Heart left ventricle (tissue), 16 donors: Measurements from ENCODE around the gene OR6K6. TPM values are rescaled to one million over a fixed set of nuclear protein-coding genes. Genes with fewer than 3 reads are reported as not detected.

ENCODE experiments used
- ATAC-seq, 4 donors: fragments of 200-7000 bp; cut with Tn5 transposase; one replicate each; pipeline ENCODE4 v1.9.1; 2020 to 2022; ENCODE audit warnings: moderate library complexity in 4 of 4, mild to moderate bottlenecking in 3 of 4, moderate number of reproducible peaks in 1 of 4
- DNase-seq, 5 donors: peaks; one replicate each; pipeline ENCODE4 v3.0.0-alpha.2; 2020
- H3K27ac ChIP-seq, 12 donors: fragments of 200-600 bp; sonication (generic) in 4 of 12; one replicate each; pipeline versions ENCODE4 v1.5.0 to v1.8.0; 2016 to 2022; ENCODE audit warnings: mild to moderate bottlenecking in 2 of 12
- H3K27me3 ChIP-seq, 9 donors: fragments of 200-600 bp; sonication (generic) in 2 of 9; one replicate each; pipeline versions ENCODE4 v1.5.1 to v1.8.0; 2016 to 2022; ENCODE audit warnings: mild to moderate bottlenecking in 3 of 9
- H3K36me3 ChIP-seq, 9 donors: fragments of 200-600 bp; sonication (generic) in 2 of 9; one replicate each; pipeline versions ENCODE4 v1.5.0 to v1.8.0; 2018 to 2022; ENCODE audit warnings: mild to moderate bottlenecking in 2 of 9
- H3K4me1 ChIP-seq, 12 donors: fragments of 200-600 bp; sonication (generic) in 4 of 12; one replicate each; pipeline versions ENCODE4 v1.5.0 to v1.8.0; 2016 to 2022; ENCODE audit warnings: mild to moderate bottlenecking in 3 of 12
- H3K4me3 ChIP-seq, 12 donors: fragments of 200-600 bp; sonication (generic) in 4 of 12; one replicate each; pipeline versions ENCODE4 v1.5.0 to v1.8.0; 2017 to 2022; ENCODE audit warnings: mild to moderate bottlenecking in 9 of 12, moderate library complexity in 4 of 12
- H3K9me3 ChIP-seq, 12 donors: fragments of 200-600 bp; sonication (generic) in 4 of 12; one replicate each; pipeline versions ENCODE4 v1.5.0 to v1.8.0; 2016 to 2022; ENCODE audit warnings: mild to moderate bottlenecking in 1 of 12
- CTCF ChIP-seq, 12 donors: fragments of 200-600 bp; sonication (generic) in 4 of 12; IDR thresholded peaks; one replicate each; pipeline versions ENCODE4 v1.5.0 to v1.8.0; 2018 to 2022; ENCODE audit warnings: antibody characterized with exemption in 12 of 12, mild to moderate bottlenecking in 5 of 12
- POLR2A ChIP-seq, 2 donors: fragments of 450-650 bp; IDR thresholded peaks; one replicate each; pipeline ENCODE4 v1.6.1; 2017; ENCODE audit warnings: antibody characterized with exemption in 2 of 2, mild to moderate bottlenecking in 2 of 2, moderate library complexity in 2 of 2
- WGBS, 4 donors: extraction: QIAGEN DNeasy Blood & Tissue Kit in 2 of 4; methylation state at CpG; one replicate each; pipeline versions ENCODE4 v1.1.5 to v1.1.7; 2013 to 2018; 5-methylcytosine and 5-hydroxymethylcytosine counted together
- intact Hi-C, 10 donors: fragments of 100-400 bp; cut with DNase I; formaldehyde crosslinking; loops; one replicate each; pipeline versions ENCODE4 v1.11.1 to v1.14.2; 2022
- polyA plus RNA-seq, 2 donors: library from polyadenylated mRNA; stranded (reverse); fragments of 200-250 nt; gene quantifications; one replicate each; pipeline ENCODE4 v1.2.3, GENCODE V29; 2013
- total RNA-seq, 9 donors: library from RNA; depleted of rRNA in 2 of 9; stranded (reverse); fragments of >200 nt in 2 of 9; fragmentation: NEBNext Ultra II Directional in 3 of 9; extraction: Animal tissue kit (Norgen Biotek cat#: 25700) in 3 of 9; gene quantifications; one replicate each; pipeline versions ENCODE4 v1.1.0 to v1.2.4, GENCODE V29; 2016 to 2023
- donor health status: ischemic (EF 13 %, LVEDD 7.1; RV severe dilation, severe dysfunction).
- donor health status: healthy with polysubstance abuse.
- donor health status: DM: no; HTN: yes; CAD: no.
- donor health status: DM: no; HTN: no; CAD: no.
- donor health status: ischemic (EF 25% LVEDD 6.9; RV normal size, moderate dysfunction).
- donor health status: ischemic (EF 25% LVEDD 5.7; RV mildly dilated, moderate dysfunction).
- donor health status: healthy.
- donor health status: DM: yes; HTN: yes; CAD: no.
- donor health status: ischemic (EF 35%, LVEDD 5.7; RV mildly dilated, moderate dysfunction).
- donor health status: nonischemic (EF 11% LVEDD 7.7; RV severe dilation, severe dysfunction).
- donor health status: DM: yes; HTN: yes; CAD: no.
- donor health status: PGD.
- donor health status: ischemic (EF 29% LVEDD 5.4; RV normal size, mild dysfunction).
- donor health status: nonischemic (EF 23%, LVEDD 6.1; RV moderate dilation, normal function).

OR6K6 gene
- total and polyA plus RNA-seq, 11 donors: not detected

- peaks cover 0 to 31% (median 0%) of the 10 kb centered on the region in 12 donors for H3K4me1 ChIP-seq
- H3K27me3 ChIP-seq: peaks cover 0 to 15% (median 0%) of the 10 kb centered on the region in 9 donors
- DNase-seq: no peak
- peak overlapping the region in 1 of 12 donors; percentile 76 for H3K27ac ChIP-seq
- H3K9me3 ChIP-seq: no peaks in the 10 kb centered on the region
- H3K4me3 ChIP-seq: no peak overlapping the region
- TF ChIP-seq CTCF (IDR thresholded peaks at IDR 0.05): no peak
- no peak for TF ChIP-seq POLR2A (IDR thresholded peaks at IDR 0.05)
- no peaks in the 10 kb centered on the region for H3K36me3 ChIP-seq
- intact Hi-C loops: no loop called here
- no peak for ATAC-seq
- 83 to 85% (median 83%) methylated on average over 4 of the region's 4 CpGs for WGBS, 4 donors
Measured at GRCh38 chr1:158799689-158800088, 45.2 kb downstream of the OR6K6 start.

- peaks cover 0 to 31% (median 0%) of the 10 kb centered on the region in 12 donors for H3K4me1 ChIP-seq
- H3K27me3 ChIP-seq: peaks cover 0 to 14% (median 0%) of the 10 kb centered on the region in 9 donors
- DNase-seq: no peak
- H3K27ac ChIP-seq: peak overlapping the region in 1 of 12 donors; percentile 76
- 86 to 91% (median 89%) methylated on average over 2 of the region's 2 CpGs for WGBS, 4 donors
- no peaks in the 10 kb centered on the region for H3K9me3 ChIP-seq
- intact Hi-C loops: no loop called here
- no peak overlapping the region for H3K4me3 ChIP-seq
- no peaks in the 10 kb centered on the region for H3K36me3 ChIP-seq
- TF ChIP-seq CTCF (IDR thresholded peaks at IDR 0.05): no peak
- no peak for TF ChIP-seq POLR2A (IDR thresholded peaks at IDR 0.05)
- no peak for ATAC-seq
Measured at GRCh38 chr1:158800526-158800925, 46.0 kb downstream of the OR6K6 start.

- peaks cover 0 to 31% (median 0%) of the 10 kb centered on the region in 12 donors for H3K4me1 ChIP-seq
- intact Hi-C loops: no loop called here
- no peaks in the 10 kb centered on the region for H3K36me3 ChIP-seq
- H3K27ac ChIP-seq: peak overlapping the region in 1 of 12 donors; percentile 76
- no peaks in the 10 kb centered on the region for H3K9me3 ChIP-seq
- peaks cover 0 to 11% (median 0%) of the 10 kb centered on the region in 9 donors for H3K27me3 ChIP-seq
- WGBS, 4 donors: 88 to 98% (median 91%) methylated on average over 1 of the region's 1 CpG
- no peak overlapping the region for H3K4me3 ChIP-seq
- DNase-seq (no peak), ATAC-seq (no peak)
- TF ChIP-seq CTCF (IDR thresholded peaks at IDR 0.05) (no peak), POLR2A (IDR thresholded peaks at IDR 0.05) (no peak)
Measured at GRCh38 chr1:158801396-158801795, 46.9 kb downstream of the OR6K6 start.

- ATAC-seq (no peak), DNase-seq (no peak)
- no peaks in the 10 kb centered on the region for H3K36me3 ChIP-seq
- TF ChIP-seq POLR2A (IDR thresholded peaks at IDR 0.05) (no peak), CTCF (IDR thresholded peaks at IDR 0.05) (no peak)
- peaks cover 0 to 4% (median 0%) of the 10 kb centered on the region in 9 donors for H3K27me3 ChIP-seq
- H3K4me1 ChIP-seq: peaks cover 0 to 36% (median 0%) of the 10 kb centered on the region in 12 donors
- intact Hi-C loops: no loop called here
- 90 to 96% (median 92%) methylated on average over 1 of the region's 1 CpG for WGBS, 4 donors
- no peaks in the 10 kb centered on the region for H3K9me3 ChIP-seq
- H3K4me3 ChIP-seq: no peak overlapping the region
- H3K27ac ChIP-seq: no peak overlapping the region
Measured at GRCh38 chr1:158803678-158804077, 49.2 kb downstream of the OR6K6 start.

Other genes starting within 250 kb of the OR6K6 start
- not detected for gene OR6Y1, start 200.3 kb upstream of the OR6K6 start, total RNA-seq
- not detected for gene OR6Y1, start 200.3 kb upstream of the OR6K6 start, polyA plus RNA-seq
- not detected for gene OR6P1, start 184.1 kb upstream of the OR6K6 start, total RNA-seq
- gene OR6P1, start 184.1 kb upstream of the OR6K6 start, polyA plus RNA-seq: not detected
- gene OR10X1, start 174.8 kb upstream of the OR6K6 start, total RNA-seq: not detected
- gene OR10X1, start 174.8 kb upstream of the OR6K6 start, polyA plus RNA-seq: not detected
- not detected for gene OR10Z1, start 149.5 kb upstream of the OR6K6 start, total RNA-seq
- not detected for gene OR10Z1, start 149.5 kb upstream of the OR6K6 start, polyA plus RNA-seq
- gene SPTA1, start 68.0 kb upstream of the OR6K6 start, total RNA-seq: under 1 TPM in 4 of 9 donors, not detected in 5; 0.08 to 0.99 (median 0.28) TPM
- under 1 TPM; 0.06 to 0.19 TPM for gene SPTA1, start 68.0 kb upstream of the OR6K6 start, polyA plus RNA-seq
- gene OR6K2, start 54.1 kb upstream of the OR6K6 start, total RNA-seq: not detected
- not detected for gene OR6K2, start 54.1 kb upstream of the OR6K6 start, polyA plus RNA-seq
- not detected for gene OR6K3, start 34.0 kb upstream of the OR6K6 start, total RNA-seq
- not detected for gene OR6K3, start 34.0 kb upstream of the OR6K6 start, polyA plus RNA-seq
- gene OR6N1, start 17.5 kb downstream of the OR6K6 start, total RNA-seq: not detected
- gene OR6N1, start 17.5 kb downstream of the OR6K6 start, polyA plus RNA-seq: not detected
- gene OR6N2, start 26.5 kb downstream of the OR6K6 start, total RNA-seq: not detected
- gene OR6N2, start 26.5 kb downstream of the OR6K6 start, polyA plus RNA-seq: not detected
- 10 to 100 TPM in 2 of 9 donors, 1 to 10 TPM in 7; 1.6 to 38.0 (median 3.3) TPM for gene MNDA, start 76.6 kb downstream of the OR6K6 start, total RNA-seq
- gene MNDA, start 76.6 kb downstream of the OR6K6 start, polyA plus RNA-seq: 1 to 10 TPM; 1.1 to 1.8 TPM
- 1 to 10 TPM in 2 of 9 donors, under 1 TPM in 2, not detected in 5; 0.23 to 3.1 (median 0.73) TPM for gene PYHIN1, start 176.8 kb downstream of the OR6K6 start, total RNA-seq
- gene PYHIN1, start 176.8 kb downstream of the OR6K6 start, polyA plus RNA-seq: under 1 TPM; 0.07 to 0.15 TPM